ENCODE measurements around the gene TTC34. TPM values are rescaled to one million over a fixed set of nuclear protein-coding genes. Genes with fewer than 3 reads are reported as not detected.
"Not testable (repeated sequence)": the region's sequence is repeated elsewhere in the genome, so short reads cannot be mapped to it uniquely, and the experiment has no call there.

Gene TTC34
- total RNA-seq, 2 experiments from 2014 or later = 0.97 to 1.0 TPM

DNA sequence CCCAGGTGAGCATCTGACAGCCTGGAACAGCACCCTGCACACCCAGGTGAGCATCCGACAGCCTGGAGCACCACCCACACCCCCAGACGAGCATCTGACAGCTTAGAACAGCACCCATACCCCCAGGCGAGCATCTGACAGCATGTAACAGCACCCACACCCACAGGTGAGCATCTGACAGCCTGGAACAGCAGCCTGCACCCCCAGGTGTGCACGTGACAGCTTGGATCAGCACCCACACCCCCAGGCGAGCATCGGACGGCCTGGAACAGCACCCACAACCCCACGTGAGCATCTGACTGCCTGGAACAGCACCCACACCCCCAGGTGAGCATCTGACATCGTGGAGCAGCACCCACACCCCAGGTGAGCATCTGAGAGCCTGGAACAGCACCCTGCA is 116.6 kb downstream of the TTC34 start:
- DNase-seq; H3K4me3 Mint-ChIP-seq; H3K4me1 Mint-ChIP-seq (ENCODE audit: low read depth); H3K27ac Mint-ChIP-seq; CTCF ChIA-PET; H3K36me3 Mint-ChIP-seq; POLR2A ChIA-PET; H3K9me3 Mint-ChIP-seq; intact Hi-C loops (cut with micrococcal nuclease): not testable (repeated sequence)
- peaks cover 19% of the 10 kb centered on the region for H3K27me3 Mint-ChIP-seq

- H3K4me1 Mint-ChIP-seq (ENCODE audit: low read depth); CTCF ChIA-PET; H3K4me3 Mint-ChIP-seq; H3K36me3 Mint-ChIP-seq; H3K27ac Mint-ChIP-seq; POLR2A ChIA-PET; H3K9me3 Mint-ChIP-seq; intact Hi-C loops (cut with micrococcal nuclease): not testable (repeated sequence)
- peak; percentile 27 for DNase-seq
- H3K27me3 Mint-ChIP-seq = peaks cover 19% of the 10 kb centered on the region
Observed at GRCh38 chr1:2684000-2684399, 117.5 kb downstream of the TTC34 start.

DNA sequence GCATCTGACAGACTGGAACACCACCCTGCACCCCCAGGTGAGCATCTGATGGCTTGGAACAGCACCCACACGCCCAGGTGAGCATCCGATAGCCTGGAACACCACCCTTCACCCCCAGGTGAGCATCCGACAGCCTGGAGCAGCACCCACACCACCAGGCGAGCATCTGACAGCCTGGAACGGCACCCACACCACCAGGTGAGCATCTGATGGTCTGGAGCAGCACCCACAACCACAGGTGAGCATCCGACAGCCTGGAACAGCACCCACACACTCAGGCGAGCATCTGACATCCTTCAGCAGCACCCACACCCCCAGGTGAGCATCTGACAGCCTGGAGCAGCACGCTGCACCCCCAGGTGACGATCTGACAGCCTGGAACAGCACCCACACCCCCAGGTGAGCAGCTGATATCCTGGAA is 118.2 kb downstream of the TTC34 start:
- CTCF ChIA-PET; H3K4me3 Mint-ChIP-seq; H3K9me3 Mint-ChIP-seq; H3K36me3 Mint-ChIP-seq; H3K4me1 Mint-ChIP-seq (ENCODE audit: low read depth); H3K27ac Mint-ChIP-seq; DNase-seq; intact Hi-C loops (cut with micrococcal nuclease); POLR2A ChIA-PET: not testable (repeated sequence)
- H3K27me3 Mint-ChIP-seq = peaks cover 19% of the 10 kb centered on the region

- H3K27me3 Mint-ChIP-seq = peaks cover 15% of the 10 kb centered on the region
- H3K27ac Mint-ChIP-seq; H3K36me3 Mint-ChIP-seq; H3K9me3 Mint-ChIP-seq; CTCF ChIA-PET; H3K4me1 Mint-ChIP-seq (ENCODE audit: low read depth); intact Hi-C loops (cut with micrococcal nuclease); POLR2A ChIA-PET; H3K4me3 Mint-ChIP-seq; DNase-seq: not testable (repeated sequence)
Observed at GRCh38 chr1:2682879-2683278, 118.6 kb downstream of the TTC34 start.

DNA sequence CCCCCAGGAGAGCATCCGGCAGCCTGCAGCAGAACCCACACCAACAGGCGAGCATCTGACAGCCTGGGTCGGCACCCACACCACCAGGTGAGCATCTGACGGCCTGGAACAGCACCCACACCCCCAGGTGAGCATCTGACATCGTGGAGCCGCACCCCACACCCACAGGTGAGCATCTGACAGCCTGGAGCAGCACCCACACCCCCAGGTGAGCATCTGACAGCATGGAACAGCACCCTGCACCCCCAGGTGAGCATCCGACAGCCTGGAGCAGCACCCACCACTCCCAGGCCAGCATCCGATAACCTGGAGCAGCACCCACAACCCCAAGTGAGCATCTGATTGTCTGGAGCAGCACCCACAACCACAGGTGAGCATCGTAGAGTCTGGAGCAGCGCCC is 124.8 kb downstream of the TTC34 start:
- H3K36me3 Mint-ChIP-seq; H3K27ac Mint-ChIP-seq; H3K27me3 Mint-ChIP-seq; H3K4me3 Mint-ChIP-seq; H3K4me1 Mint-ChIP-seq (ENCODE audit: low read depth); H3K9me3 Mint-ChIP-seq; DNase-seq; CTCF ChIA-PET; intact Hi-C loops (cut with micrococcal nuclease); POLR2A ChIA-PET: not testable (repeated sequence)

- H3K9me3 Mint-ChIP-seq; H3K27ac Mint-ChIP-seq; H3K4me1 Mint-ChIP-seq (ENCODE audit: low read depth); H3K36me3 Mint-ChIP-seq; DNase-seq; H3K27me3 Mint-ChIP-seq; intact Hi-C loops (cut with micrococcal nuclease); CTCF ChIA-PET; POLR2A ChIA-PET; H3K4me3 Mint-ChIP-seq: not testable (repeated sequence)
Observed at GRCh38 chr1:2671656-2672055, 129.8 kb downstream of the TTC34 start.

DNA sequence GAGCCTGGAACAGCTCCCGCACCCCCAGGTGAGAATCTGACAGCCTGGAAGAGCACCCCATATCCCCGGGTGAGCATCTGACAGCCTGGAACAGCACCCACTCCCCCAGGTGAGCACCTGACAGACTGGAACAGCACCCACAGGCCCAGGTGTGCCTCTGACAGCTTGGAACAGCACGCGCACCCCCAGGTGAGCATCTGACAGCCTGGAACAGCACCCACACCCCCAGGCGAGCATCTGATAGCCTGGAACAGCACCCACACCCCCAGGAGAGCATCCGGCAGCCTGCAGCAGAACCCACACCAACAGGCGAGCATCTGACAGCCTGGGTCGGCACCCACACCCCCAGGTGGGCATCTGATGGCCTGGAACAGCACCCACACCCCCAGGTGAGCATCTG is 141.7 kb downstream of the TTC34 start:
- POLR2A ChIA-PET; H3K4me3 Mint-ChIP-seq; H3K9me3 Mint-ChIP-seq; H3K27ac Mint-ChIP-seq; H3K36me3 Mint-ChIP-seq; intact Hi-C loops (cut with micrococcal nuclease); CTCF ChIA-PET; H3K4me1 Mint-ChIP-seq (ENCODE audit: low read depth): not testable (repeated sequence)
- peaks cover 10% of the 10 kb centered on the region for H3K27me3 Mint-ChIP-seq
- DNase-seq = peak; percentile 8

- H3K27ac Mint-ChIP-seq, H3K4me3 Mint-ChIP-seq, CTCF ChIA-PET: not testable (repeated sequence)
Observed at GRCh38 chr1:2657909-2658308, 143.6 kb downstream of the TTC34 start.

DNA sequence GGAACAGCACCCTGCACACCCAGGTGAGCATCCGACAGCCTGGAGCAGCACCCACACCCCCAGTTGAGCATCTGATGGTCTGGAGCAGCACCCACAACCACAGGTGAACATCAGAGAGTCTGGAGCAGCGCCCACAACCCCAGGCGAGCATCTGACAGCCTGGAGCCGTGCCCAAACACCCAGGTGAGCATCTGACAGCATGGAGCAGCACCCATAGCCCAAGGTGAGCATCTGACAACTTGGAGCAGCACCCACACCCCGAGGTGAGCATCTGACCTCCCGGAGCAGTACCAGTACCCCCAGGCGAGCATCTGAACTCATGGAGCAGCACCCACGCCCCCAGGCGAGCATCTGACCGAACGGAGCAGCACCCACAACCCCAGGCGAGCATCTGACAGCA is 144.4 kb downstream of the TTC34 start:
- DNase-seq; H3K36me3 Mint-ChIP-seq; H3K4me3 Mint-ChIP-seq; H3K9me3 Mint-ChIP-seq; H3K4me1 Mint-ChIP-seq (ENCODE audit: low read depth); CTCF ChIA-PET; intact Hi-C loops (cut with micrococcal nuclease); POLR2A ChIA-PET; H3K27ac Mint-ChIP-seq: not testable (repeated sequence)
- H3K27me3 Mint-ChIP-seq = peaks cover 36% of the 10 kb centered on the region

More at GRCh38 chr1:2657909-2658308, 143.6 kb downstream of the TTC34 start:
- intact Hi-C loops (cut with micrococcal nuclease); DNase-seq; POLR2A ChIA-PET; H3K4me1 Mint-ChIP-seq (ENCODE audit: low read depth); H3K9me3 Mint-ChIP-seq; H3K36me3 Mint-ChIP-seq: not testable (repeated sequence)
- H3K27me3 Mint-ChIP-seq = peaks cover 29% of the 10 kb centered on the region

GRCh38 chr1:2655598-2656434 is 145.7 kb downstream of the TTC34 start:
- H3K4me3 Mint-ChIP-seq; H3K9me3 Mint-ChIP-seq; H3K4me1 Mint-ChIP-seq (ENCODE audit: low read depth); H3K36me3 Mint-ChIP-seq; CTCF ChIA-PET; intact Hi-C loops (cut with micrococcal nuclease); POLR2A ChIA-PET; H3K27ac Mint-ChIP-seq: not testable (repeated sequence)
- peak; percentile 20 for DNase-seq
- peaks cover 37% of the 10 kb centered on the region for H3K27me3 Mint-ChIP-seq

DNA sequence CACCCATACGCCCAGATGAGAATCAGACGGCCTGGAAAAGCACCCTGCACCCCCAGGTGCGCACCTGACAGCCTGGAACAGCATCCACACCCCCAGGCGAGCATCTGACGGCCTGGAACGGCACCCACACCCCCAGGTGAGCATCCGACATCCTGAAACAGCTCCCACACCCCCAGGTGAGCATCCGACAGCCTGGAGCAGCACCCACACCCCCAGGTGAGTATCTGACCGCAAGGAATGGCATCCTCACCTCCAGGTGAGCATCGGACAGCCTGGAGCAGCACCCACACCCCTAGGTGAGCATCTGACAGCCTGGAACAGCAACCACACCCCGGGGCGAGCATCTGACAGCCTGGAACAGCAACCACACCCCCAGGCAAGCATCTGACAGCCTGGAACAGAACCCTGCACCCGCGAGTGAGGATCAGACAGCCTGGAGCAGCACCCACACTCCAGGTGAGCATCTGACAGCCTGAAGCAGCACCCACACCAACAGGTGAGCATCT is 147.0 kb downstream of the TTC34 start:
- peaks cover 37% of the 10 kb centered on the region for H3K27me3 Mint-ChIP-seq
- CTCF ChIA-PET = interaction anchor here (0.7 kb wide), 1 partner anchor 241 kb away, joined by 3 read pairs; no protein-coding TSS in a partner anchor
- H3K9me3 Mint-ChIP-seq; H3K27ac Mint-ChIP-seq; H3K4me3 Mint-ChIP-seq; H3K4me1 Mint-ChIP-seq (ENCODE audit: low read depth); POLR2A ChIA-PET; intact Hi-C loops (cut with micrococcal nuclease); H3K36me3 Mint-ChIP-seq: not testable (repeated sequence)
- peak; percentile 18 for DNase-seq

GRCh38 chr1:2653741-2654442 is 147.6 kb downstream of the TTC34 start:
- H3K27me3 Mint-ChIP-seq = peaks cover 37% of the 10 kb centered on the region
- POLR2A ChIA-PET; H3K9me3 Mint-ChIP-seq; H3K4me1 Mint-ChIP-seq (ENCODE audit: low read depth); H3K27ac Mint-ChIP-seq; H3K36me3 Mint-ChIP-seq; H3K4me3 Mint-ChIP-seq; intact Hi-C loops (cut with micrococcal nuclease): not testable (repeated sequence)
- CTCF ChIA-PET = interaction anchor here (0.7 kb wide), 1 partner anchor 241 kb away, joined by 3 read pairs; no protein-coding TSS in a partner anchor
- DNase-seq = peak; percentile 39

Measured in activated CD4-positive, alpha-beta memory T cell treated with anti-CD3 and anti-CD28 coated beads for 36 hours (primary cell).